ENCODE results near the gene EDDM3A. TPM values are rescaled to one million over a fixed set of nuclear protein-coding genes. Genes with fewer than 3 reads are reported as not detected.

Gene EDDM3A
- total and polyA plus RNA-seq, 2 of the 4 experiments (the other 2 are of a cell fraction) = not detected

GRCh38 chr14:20797164-20797563, 51.5 kb downstream of the EDDM3A start:
- in situ Hi-C loops (cut with MboI; ENCODE audit: low sequenced_read_pairs) (no loop called here), intact Hi-C loops (cut with micrococcal nuclease) (no loop called here), dilution Hi-C loops (cut with HindIII; ENCODE audit: low sequenced_read_pairs, unreplicated experiment) (no loop called here)
- no peak overlapping the region for H3K18ac ChIP-seq (ENCODE audit: low read depth, low read length)
- H2AFZ ChIP-seq (replicated peaks; ENCODE audit: low read length, poor library complexity) = no peak overlapping the region
- no peak overlapping the region for H3K23ac ChIP-seq (ENCODE audit: low read depth, low read length)
- H4K8ac ChIP-seq (ENCODE audit: low read depth in 2 of 2, low read length in 2 of 2) = no peak overlapping the region
- no peaks in the 10 kb centered on the region for H3K9me1 ChIP-seq (ENCODE audit: insufficient read depth, low read length)
- no TSS peak for BruUV-seq (replicated peaks)
- no peak overlapping the region for H2BK5ac ChIP-seq (ENCODE audit: low read depth, low read length, poor library complexity, severe bottlenecking)
- H3K9me3 ChIP-seq (ENCODE audit: control insufficient read depth, insufficient read depth, low read length) = no peaks in the 10 kb centered on the region
- no peak overlapping the region for H2BK20ac ChIP-seq (ENCODE audit: low read depth, low read length)
- no peak overlapping the region for H3K27ac ChIP-seq (ENCODE audit: insufficient read depth, low read length)
- no peaks in the 10 kb centered on the region for H3K4me1 ChIP-seq (ENCODE audit: control insufficient read depth, insufficient read depth, low read length)
- H4K20me1 ChIP-seq (ENCODE audit: insufficient read depth, low read length) = no peaks in the 10 kb centered on the region
- ChIA-PET POLR2A (ENCODE audit: unreplicated experiment) (no interaction called here), CTCF (no interaction called here)
- H4K5ac ChIP-seq (ENCODE audit: low read depth, low read length) = no peak overlapping the region
- no peak for TF ChIP-seq NFE2L2 (IDR thresholded peaks at IDR 0.05; ENCODE audit: low read depth, low read length)
- no peak for TF ChIP-seq CHD1 (IDR thresholded peaks at IDR 0.05; ENCODE audit: low read depth, low read length)
- no peak for TF ChIP-seq CEBPB (IDR thresholded peaks at IDR 0.05; ENCODE audit: low read depth, low read length)
- TF ChIP-seq MAFK (IDR thresholded peaks at IDR 0.05; ENCODE audit: low read depth, low read length) = no peak
- TF ChIP-seq CTCF (conservative IDR thresholded peaks at IDR 0.05; ENCODE audit: low read depth, low read length) = no peak
- TF ChIP-seq RAD21 (IDR thresholded peaks at IDR 0.05; ENCODE audit: low read length) = no peak
- no peak for TF ChIP-seq MAZ (IDR thresholded peaks at IDR 0.05; ENCODE audit: borderline replicate concordance, low read depth, low read length)
- TF ChIP-seq USF2 (IDR thresholded peaks at IDR 0.05; ENCODE audit: low read depth, low read length) = no peak
- no peak for TF ChIP-seq POLR2A (IDR thresholded peaks at IDR 0.05; ENCODE audit: low read depth, low read length)
- no peak for TF ChIP-seq MXI1 (IDR thresholded peaks at IDR 0.05; ENCODE audit: borderline replicate concordance, low read depth, low read length)
- TF ChIP-seq RCOR1 (IDR thresholded peaks at IDR 0.05; ENCODE audit: insufficient replicate concordance, low read length) = no peak
- TF ChIP-seq SMC3 (IDR thresholded peaks at IDR 0.05; ENCODE audit: low read depth, low read length) = no peak
- H3K14ac ChIP-seq (replicated peaks; ENCODE audit: low read depth, low read length) = no peak overlapping the region
- DNase-seq (no peak), ATAC-seq (ENCODE audit: low read depth) (no peak)
- no peaks in the 10 kb centered on the region for H3K36me3 ChIP-seq (ENCODE audit: control insufficient read depth, insufficient read depth, low read length)
- H2BK15ac ChIP-seq (ENCODE audit: low read depth, low read length) = no peak overlapping the region
- H3K56ac ChIP-seq (ENCODE audit: extremely low read depth, insufficient read depth, low read length) = no peak overlapping the region
- H2BK120ac ChIP-seq (ENCODE audit: low read depth, low read length) = no peak overlapping the region
- H2AK9ac ChIP-seq (replicated peaks; ENCODE audit: low read depth, low read length, poor library complexity) = no peak overlapping the region
- WGBS, 2 experiments (ENCODE audit: extremely low coverage in 2 of 2, insufficient read length in 1 of 2) = no CpG with 5 or more reads among the region's 1 CpG
- no peak overlapping the region for H3K4ac ChIP-seq (ENCODE audit: low read depth, low read length)
- H3K79me1 ChIP-seq (ENCODE audit: low read depth in 1 of 2, low read length in 2 of 2) = no peaks in the 10 kb centered on the region
- no peak overlapping the region for H3K4me3 ChIP-seq (ENCODE audit: insufficient read depth, low read depth, low read length)
- no peak overlapping the region for H3K4me2 ChIP-seq (ENCODE audit: low read depth, low read length)
- H4K91ac ChIP-seq (ENCODE audit: insufficient read depth, low read depth, low read length) = no peak overlapping the region
- no peak overlapping the region for H3K9ac ChIP-seq (ENCODE audit: low read depth, low read length)
- no peak overlapping the region for H2AK5ac ChIP-seq (ENCODE audit: low read depth, low read length)
- H3K27me3 ChIP-seq (ENCODE audit: control insufficient read depth, insufficient read depth, low read length) = no peaks in the 10 kb centered on the region

Data from IMR-90 (cell line).